HG03066 (cell line): ENCODE data around the gene USP47.

ENCODE experiments used
- ATAC-seq: cut with Tn5 transposase; IDR thresholded peaks from one replicate; pipeline ENCODE4 v1.9.1; 2021; ENCODE audit warnings: low read depth; ENCODE audit not compliant: unreplicated experiment

The USP47 gene

GRCh38 chr11:11992257-11993212, 150.8 kb downstream of the USP47 start:
- ATAC-seq: no peak

- no peak for ATAC-seq
Observed at GRCh38 chr11:11993839-11994238, 152.1 kb downstream of the USP47 start.

DNA sequence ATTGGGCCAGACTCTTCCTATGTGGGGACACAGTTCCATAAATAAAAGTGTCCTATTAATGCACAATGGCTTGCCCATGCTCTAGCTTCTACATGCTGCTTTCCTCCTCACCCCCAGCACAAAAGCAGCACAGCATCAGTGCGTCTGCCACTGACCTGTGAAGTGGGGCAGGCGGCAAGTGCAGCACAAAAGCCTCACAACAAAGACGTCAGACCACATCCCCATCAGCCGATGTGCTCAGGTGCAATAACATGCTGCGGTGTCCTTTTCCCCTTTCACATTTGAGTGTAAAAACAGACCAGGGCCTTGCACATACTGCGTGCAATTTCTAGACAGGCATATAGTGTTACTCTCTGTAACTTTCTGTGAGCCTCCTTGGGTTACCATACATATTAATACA, 153.8 kb downstream of the USP47 start:
- no peak for ATAC-seq

DNA sequence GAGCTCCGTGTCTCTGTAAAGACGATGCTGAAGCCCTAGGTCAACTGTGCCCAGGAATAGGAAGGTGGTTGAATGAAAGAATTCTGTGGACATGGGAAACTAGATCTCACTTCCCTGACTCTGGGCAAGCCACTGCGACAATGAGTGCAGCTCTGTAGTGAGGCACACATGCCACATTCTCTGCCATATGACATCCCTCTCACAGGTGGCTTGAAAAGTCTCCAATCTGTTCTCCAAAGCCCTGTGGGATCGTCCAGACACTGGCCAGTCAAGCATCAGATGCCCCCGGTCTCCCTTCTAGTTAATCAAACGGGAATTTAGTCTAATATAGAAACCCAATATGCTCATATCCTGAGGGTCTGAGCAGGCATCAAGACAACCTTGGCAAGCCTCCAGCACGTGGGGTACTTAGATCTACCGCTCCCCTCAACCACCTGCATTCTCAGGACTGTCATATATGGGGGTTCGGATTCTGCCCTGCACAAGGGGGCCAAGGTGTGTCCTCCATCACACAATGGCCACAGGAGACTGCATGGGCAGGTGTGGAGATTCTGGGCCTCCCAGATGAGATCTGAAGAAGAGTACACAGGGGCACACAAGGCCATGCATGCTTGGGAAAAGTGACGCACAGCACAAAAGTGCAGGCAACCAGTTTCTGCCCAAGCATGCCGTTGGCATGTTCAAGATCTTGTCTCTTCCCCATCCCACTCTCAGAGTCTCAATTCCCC, 154.7 kb downstream of the USP47 start:
- no peak for ATAC-seq

DNA sequence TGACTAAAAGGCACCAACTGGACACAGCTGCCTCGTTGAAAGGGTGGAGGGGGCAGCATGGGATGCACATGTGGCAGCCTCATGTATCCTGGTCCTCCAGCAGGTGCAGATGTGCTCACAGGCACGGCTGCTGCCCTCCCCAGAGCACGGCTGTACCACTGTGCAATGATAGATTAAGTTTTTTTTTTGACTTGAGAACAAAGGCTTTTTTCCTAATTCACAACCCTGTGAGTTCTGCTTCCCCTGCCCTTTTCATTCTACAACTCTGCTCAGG, 155.2 kb downstream of the USP47 start:
- no peak for ATAC-seq

- ATAC-seq: no peak
Observed at GRCh38 chr11:11998091-11998781, 156.5 kb downstream of the USP47 start.

- no peak for ATAC-seq
Observed at GRCh38 chr11:12001186-12001585, 159.4 kb downstream of the USP47 start.

DNA sequence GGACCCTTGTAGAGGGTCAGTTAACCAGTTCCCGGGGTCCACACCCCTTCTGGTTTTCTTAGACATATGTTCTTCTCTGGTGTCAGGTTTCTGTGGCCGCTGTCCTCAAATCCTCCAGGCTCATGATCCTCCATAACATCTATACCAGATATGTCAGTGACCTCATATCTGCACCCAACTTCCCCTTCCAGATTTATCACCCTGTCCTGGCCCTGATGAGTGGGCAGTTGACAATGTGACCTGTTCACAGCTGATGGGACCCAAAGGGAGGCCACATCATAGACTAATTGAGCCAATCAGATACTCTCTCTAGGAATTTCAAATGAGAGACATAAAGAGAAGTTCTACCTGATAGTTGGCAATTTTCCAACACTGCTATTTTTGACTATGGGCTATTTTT, 161.6 kb downstream of the USP47 start:
- ATAC-seq: no peak

GRCh38 chr11:12003815-12004214, 162.0 kb downstream of the USP47 start:
- no peak for ATAC-seq

- no peak for ATAC-seq
Observed at GRCh38 chr11:12005061-12005460, 163.3 kb downstream of the USP47 start.

DNA sequence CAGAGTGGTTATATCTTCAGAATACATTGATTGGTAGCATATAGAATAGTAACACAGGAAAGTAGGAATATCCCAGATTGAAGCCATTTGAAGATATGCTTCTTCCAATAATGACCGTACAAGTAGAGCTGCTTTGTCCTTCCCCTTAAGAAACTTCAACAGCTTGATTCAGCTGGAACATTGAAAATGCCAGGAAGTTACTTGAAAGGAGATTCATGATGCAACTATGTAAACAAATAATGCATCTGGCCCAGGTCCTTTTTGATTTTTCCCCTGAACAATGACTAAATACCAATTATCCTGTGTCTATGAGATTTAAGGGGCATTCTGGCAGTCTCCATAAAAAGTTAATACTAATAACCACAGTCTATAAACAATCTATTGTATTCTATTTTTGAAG, 163.7 kb downstream of the USP47 start:
- no peak for ATAC-seq

DNA sequence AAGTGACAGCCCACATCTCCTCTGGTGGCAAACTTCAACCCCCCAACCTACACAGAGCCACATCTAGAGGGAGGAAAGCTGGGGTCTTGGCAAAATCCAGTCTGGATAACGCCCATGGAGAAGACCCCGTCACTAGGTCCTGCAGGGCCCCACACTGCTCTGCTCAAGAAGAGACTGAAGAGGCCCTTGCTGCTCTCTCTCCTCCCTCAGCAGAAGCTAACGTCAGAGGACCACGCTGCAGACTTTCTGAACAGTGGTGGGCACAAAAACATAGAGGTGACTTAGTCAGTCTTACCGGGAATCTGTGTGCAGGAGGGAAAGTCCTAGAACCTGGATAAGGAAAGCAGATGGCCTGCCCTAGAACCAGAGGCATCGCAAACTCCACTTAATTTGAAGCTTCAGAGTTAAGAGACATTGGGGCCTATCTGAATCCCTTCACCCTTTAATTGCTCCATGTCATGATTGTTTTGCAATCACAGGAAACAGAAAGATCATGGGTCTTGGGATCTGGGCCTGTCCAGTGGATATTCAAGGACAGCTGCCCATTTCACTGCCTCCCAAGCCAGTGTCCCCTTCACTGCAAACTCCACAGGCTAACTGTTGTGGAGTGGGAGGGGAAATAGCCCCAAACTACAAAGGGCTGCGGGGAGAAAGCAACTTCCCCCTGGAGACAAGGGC, 164.9 kb downstream of the USP47 start:
- ATAC-seq: no peak

GRCh38 chr11:12007230-12007593, 165.4 kb downstream of the USP47 start:
- ATAC-seq: no peak

GRCh38 chr11:12007769-12008737, 166.3 kb downstream of the USP47 start, which contains the start of gene DKK3:
Gene DKK3 (minus strand): TSS chr11:12008626. CDS start chr11:12008582, 44 bp downstream.
- no peak for ATAC-seq
